Measurements from ENCODE around the gene LONP1.

Gene LONP1

DNA sequence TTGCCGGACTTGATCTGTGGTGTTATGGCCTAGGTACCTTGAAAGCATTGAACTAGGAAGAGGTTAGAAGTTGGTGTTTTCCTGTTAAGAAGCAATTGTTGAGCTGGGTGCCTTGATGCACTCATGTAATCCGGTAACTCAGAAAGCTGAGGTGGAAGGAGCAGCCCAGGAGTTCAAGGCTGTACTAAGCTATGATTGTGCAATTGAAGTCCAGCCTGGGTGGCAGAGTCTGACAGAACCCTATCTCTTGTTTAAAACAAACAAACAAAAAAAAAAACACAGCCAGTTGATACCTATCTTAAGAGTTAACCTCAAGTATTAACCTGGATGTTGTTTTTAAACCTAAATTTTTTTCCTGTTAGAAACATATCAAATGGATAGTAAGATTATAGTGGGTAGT, 77.7 kb downstream of the LONP1 start:
- DNase-seq = no peak

Data from NCI-H774 (cell line).